Measurements from ENCODE around the gene GXYLT2.
"Not testable (repeated sequence)": the region's sequence is repeated elsewhere in the genome, so short reads cannot be mapped to it uniquely, and the experiment has no call there.

Gene GXYLT2

DNA sequence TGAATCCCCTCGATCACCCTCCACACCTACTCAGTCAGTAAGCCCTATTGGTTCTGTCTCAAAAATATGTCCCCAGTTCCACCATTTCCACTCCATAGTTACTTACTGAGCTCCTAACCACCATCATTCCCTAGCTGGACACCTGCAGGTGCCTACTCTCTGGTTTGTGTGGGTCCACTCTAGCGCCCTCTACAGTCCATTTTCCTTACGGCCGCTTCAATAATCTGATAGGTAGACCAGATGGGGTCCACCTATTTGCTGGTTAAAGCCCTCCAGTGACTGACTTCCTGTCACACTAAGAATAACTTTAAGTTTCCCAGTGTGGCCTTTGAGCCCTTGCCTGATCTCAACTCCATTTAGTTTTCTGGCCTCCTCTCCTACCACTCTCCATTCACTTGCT is 5.0 kb downstream of the GXYLT2 start:
- DNase-seq = peak in 1 of 2 experiments; percentile 12

DNA sequence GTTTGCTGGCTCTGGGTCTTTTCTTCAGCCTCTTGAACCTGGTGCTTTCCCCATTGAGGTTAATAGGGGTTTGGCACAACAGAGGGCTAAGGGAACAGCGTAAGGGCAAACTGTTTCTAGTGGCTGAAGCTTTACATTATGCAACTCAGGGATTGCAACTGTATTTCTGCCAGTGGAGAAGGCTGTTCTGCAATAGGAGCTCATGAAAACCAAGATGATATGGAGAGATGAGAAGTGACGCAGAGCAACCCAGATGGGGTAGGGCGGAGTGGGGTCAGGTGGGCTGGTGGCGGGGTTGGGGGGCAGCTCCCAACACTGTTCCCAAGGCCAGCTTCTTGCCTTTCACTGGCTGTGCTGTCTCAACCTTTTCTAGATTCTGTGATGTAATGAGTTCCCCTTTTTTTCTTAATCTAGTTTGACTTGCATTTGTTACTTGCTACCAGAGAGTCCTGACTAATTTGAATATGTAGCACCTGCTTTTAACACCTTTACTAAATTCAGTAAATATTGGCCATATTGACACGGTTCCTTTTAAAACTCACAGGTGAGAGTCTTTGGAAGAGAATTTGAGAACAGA is 7.2 kb downstream of the GXYLT2 start:
- no peak for DNase-seq

DNA sequence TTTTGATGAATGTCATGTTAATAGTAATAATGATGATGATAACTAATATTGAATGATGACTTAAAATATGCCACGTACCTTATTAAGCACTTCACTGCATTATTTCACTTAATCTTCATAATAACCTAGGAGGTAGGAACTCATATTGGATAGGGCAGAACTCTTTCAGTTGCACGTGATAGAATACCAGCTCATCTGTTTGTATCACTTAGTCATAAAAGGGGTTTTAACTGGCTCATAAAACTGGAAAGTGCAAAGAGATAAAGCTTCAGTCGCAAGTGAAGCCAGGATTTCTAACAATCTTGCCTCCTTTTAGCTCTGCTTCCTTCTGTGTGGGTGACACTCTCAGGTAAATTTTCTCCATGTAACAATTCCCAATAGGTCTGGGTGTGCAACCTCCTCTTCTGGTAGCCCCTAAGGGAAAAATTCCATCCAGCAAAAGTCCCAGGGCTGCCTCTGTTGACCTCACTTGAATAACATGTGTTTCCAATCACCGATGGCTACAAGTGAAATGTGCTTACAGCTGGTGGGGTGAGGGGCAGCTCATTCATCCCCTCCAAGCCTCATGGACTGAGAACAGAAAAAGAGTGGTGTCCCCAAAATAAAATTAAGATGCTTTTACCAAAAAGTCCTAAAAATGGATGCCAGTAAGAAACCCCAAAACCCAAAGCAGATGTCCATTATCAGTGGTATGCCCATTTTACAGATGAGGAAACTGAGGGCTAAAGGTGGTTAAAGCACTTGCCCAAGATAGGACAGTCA is 9.3 kb downstream of the GXYLT2 start:
- DNase-seq = no peak

DNA sequence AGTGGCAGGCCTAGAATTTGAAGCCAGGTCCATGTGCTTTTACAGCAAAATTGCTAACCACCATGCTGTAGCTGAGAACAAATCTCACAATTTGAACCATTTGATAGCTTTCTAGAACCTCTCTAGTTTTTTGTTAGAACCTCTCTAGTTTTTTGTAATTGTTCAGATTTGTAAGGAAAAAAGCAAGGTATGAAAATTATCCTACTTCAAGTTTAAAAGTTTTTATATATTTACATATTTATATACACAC is 9.8 kb downstream of the GXYLT2 start:
- no peak for DNase-seq

DNA sequence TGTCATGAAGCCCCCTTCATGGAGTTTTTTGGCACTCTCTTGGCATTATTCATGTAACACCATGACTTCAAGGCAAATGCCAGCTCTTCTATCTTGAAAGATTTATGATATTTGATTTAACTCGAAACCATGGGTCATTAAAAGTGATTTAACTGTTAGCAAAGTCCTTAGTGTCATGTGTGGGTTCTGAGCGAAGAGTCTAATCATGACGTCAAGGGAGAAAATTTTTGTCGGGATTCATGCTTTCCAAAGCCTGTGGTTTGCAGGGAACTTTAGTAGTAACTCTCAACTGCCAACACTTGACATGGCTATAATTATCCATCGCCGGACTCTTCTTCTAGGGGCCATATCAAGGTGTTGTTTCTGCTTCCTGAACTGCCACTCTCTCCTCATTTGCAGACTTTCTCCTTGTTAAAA is 11.5 kb downstream of the GXYLT2 start:
- no peak for DNase-seq

DNA sequence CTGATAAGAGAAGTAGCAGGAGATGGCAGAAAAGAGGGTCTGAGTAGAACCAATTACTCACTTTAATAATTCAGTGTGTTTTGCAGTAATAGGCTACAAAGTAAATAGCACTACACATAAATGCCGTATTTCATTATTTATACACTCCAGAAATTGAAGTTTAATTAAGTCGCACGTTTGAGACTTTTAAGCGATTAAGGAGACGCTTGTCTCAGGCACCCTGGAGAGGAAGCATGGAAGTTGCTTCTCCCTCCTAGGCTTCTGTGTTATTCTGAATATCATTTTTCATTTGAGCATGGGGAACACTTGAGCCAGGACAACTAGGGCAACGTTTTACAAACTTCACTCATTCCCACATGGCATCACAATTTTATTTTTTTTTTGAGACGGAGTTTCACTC is 12.2 kb downstream of the GXYLT2 start:
- DNase-seq = no peak

DNA sequence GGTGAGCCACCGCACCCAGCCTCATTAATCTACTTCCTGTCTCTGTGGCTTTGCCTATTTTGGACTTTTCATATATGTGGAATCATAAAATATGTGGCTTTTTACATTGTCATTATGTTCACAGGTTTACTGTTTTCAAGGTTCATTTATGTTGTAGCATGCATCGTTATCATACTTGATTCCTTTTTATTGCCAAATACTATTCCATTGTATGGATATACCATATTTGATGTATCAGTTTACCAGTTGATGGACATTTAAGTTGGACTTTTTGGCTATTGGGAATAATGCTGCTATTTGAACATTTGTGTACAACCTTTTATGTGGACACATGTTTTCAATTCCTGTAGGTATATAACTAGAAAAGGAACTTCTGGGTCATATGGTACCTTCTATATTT is 14.0 kb downstream of the GXYLT2 start:
- DNase-seq = no peak

DNA sequence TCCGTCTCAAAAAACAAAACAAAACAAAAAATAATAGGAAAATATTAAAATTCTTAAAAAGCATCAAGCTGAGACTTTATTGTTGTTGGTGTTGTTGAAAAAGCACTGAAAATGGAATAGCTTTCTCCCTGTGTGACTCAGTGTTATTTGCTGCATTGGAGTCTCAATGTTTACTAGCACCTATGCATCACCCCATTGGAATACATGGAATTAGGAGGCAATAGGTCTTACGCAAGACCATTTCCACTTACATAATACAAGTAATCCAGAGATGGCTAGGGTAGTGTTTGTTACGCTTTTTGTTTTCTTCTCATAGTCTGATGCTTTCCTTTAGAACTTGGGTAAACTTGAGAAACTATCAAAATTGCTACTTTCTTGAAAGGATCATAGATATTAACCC is 15.2 kb downstream of the GXYLT2 start:
- no peak for DNase-seq

DNA sequence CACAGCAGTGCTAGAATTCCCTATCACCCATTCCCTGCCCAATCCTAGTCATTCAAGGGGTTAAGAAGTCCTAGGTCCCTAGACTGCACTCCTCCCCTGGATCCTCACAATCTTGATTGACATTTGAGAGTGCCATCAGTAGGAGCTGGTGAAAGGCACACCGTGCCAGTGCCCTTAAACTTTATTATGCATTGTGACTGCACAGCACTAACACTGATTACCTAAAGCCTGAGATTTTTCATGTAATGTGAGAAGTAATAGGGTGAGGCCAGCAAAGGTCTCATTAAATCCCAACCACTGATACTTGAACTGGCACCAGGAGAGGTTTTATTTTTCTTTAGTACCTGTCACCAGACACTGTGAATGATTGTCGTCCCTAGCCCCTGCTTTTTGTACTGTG is 16.3 kb downstream of the GXYLT2 start:
- DNase-seq = no peak

DNA sequence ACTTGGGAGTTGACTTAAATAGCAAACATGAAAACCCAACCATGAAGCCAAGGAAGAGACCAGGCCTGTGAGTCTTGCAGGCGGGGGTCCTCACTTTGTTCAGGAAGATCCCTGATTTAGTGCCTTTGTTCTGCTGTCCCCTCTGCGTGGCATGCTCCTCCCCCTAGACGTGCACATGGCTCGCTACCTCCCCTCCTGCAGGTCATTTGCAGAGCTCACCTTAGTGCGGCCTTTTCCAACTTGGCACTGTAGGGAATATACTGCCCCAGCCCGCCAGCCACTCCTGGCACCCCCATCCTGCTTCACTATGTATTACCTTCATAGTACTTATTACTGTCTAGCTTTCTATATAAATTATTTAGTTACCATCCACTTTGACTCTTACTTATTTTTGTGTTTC is 18.3 kb downstream of the GXYLT2 start:
- no peak for DNase-seq

DNA sequence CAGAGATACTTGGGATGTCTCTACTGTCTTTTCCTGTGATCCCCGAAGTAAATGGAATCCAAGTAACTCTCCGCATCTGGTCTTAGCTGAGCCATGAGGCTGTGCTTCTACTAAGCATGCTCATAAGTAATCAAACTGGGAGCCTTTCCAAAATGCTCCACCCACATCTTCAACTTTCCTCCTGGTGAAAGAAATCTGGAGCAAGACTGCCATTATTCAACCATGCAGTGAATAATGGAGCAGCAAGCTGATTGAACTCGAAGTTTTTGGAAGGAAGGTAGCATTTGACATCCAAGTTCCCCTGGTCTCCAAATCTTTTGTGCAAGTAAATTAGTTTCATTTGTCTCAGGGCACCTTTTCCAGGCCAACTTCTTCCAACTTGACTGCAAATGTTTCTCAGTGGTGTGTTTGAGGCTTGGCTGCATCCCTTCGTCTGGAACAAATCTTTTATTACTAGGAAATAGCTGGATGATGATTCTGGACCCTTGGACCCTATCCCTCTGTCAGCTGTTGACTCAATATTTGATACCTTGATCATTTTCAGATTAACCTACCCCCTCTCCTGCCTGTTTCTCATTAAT is 19.4 kb downstream of the GXYLT2 start:
- no peak for DNase-seq

DNA sequence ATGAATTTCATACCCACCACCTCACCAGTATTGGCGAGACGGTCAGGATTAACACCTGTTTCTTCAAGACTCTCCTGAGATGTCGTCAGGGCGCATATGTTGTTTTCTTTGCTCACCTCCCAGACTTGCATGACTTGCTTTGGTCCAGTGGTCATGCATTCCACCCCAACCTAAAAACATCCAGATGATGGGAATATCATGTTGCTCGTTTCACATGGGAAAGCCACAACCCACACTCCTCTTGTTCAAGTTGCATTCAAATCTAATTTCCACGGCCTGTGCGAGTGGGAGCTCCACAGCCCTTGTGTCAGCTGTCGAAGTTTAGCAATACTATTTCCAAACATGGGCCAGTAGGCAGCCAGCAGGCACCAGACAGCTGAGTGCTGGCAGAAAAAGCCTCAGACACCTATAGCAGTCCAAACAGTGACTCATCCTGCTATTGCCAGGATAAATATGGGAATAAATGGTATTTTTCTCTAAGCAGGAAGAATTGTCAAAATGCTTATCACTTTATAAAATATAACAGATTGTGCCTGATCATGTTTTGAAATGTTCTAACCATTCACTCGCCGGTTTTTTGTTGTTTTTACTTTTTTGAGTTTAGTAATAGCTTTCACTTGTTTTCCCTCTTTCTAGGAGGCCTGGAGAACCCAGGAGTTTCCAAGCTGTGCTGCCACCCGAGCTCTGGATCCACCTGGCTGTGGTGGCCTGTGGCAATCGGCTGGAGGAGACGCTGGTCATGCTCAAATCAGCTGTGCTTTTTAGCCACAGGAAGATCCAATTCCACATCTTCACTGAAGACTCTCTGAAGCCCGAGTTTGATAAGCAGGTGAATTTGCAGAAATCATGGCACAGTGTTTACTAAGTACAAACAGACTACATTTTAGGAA is 20.1 kb downstream of the GXYLT2 start:
- no peak for DNase-seq

DNA sequence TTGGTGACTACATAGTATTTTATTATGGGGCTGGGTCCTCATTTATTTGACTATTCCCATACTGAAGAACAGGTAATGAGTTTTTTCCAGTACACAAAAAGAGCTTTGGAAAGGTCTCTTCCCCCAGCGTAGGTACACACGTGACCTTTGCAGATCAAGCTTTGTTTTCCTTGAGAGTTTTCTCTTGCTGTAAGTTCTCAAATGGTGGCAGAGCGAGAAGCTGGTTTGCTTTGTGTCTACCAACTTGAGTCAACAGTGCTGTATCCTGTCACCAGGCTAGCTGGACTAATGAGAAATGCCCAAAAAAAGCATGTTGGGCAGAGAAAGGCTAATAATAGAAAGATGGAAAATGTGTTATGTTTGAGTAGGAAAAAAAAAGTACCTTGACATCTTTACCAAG is 21.7 kb downstream of the GXYLT2 start:
- no peak for DNase-seq

DNA sequence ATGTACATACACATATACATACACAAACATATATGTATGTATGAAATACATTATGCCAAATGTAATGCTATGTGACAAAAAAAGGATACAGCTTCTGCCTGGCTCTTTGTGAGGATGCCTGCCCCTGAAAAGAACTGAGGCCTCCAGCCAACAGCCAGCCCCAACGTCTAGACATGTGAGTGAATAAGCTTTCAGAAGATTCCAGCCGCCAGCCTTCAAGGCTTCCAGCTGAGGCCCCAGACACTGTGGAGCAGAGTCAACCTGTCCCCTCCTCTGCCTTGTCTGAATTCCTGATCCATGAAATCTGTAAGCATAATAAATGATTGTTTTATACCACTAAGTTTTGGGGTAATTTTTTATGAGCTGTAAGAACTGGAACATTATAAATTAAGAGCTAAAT is 24.7 kb downstream of the GXYLT2 start:
- no peak for DNase-seq

DNA sequence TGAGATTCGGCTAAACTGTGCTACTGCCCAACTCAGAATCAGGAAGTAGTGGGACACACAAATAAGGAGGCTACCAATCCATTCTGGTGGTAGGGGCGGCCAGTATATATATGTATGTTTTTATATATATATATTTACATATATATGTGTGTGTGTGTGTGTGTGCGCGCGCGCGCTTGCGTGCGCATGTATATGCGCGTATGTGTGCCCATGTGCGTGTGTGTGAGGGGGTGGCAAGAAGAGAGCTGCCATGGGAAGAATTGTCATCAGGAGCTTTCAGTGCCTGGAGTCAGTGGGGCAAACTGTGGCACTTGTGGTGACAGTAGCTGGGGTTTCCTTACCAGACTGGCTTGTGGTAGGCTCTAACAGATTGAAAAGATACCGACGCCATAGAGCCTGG is 26.5 kb downstream of the GXYLT2 start:
- DNase-seq = no peak

DNA sequence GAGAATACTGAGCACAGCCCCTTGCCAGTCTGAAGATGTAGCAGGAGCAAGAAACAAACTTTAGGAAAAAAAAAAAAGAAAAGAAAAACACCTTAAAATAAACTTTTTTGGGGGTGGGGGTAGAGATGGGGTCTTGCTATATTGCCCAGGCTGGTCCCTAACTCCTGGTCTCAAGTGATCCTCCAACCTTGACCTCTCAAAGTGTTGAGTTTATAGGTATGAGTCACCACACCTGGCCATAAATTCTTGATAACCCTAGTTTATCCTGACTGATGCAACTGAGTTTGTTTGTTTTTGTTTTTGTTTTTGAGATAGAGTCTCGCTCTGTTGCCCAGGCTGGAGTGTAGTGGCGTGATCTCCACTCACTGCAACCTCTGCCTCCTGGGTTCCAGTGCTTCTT is 28.4 kb downstream of the GXYLT2 start:
- DNase-seq = no peak

DNA sequence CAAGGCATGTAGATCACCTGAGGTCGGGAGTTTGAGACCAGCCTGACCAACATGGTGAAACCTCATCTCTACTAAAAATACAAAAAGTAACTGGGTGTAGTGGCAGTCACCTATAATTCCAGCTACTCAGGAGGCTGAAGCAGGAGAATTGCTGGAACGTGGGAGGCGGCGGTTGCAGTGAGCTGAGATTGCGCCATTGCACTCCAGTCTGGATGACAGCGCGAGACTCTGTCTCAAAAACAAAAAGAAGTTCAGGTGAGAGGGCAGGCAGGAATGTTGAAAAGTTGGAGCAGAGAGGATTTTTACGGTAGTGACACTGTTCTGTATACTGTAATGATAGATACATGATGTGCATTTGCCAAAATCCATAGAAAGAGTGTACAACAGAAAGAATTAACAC is 31.7 kb downstream of the GXYLT2 start:
- no peak for DNase-seq

DNA sequence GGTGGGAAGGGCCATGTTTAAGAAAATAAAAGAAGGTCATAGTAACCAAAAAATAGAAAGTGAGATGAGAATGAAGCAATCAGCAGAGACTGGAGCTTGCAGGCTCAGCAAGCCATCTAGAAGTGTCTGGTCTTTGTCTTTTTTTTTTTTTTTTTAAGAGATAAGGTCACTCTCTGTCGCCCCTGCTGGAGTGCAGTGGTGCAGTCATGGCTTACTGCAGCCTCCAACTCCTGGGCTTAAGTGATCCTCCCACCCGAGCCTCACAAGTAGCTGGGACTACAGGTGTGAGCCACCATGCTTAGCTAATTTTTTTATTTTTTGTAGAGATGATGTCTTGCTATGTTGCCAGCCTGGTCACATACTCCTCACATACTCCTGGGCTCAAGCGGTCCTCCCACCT is 36.2 kb downstream of the GXYLT2 start:
- DNase-seq = peak in 1 of 2 experiments; percentile 6

DNA sequence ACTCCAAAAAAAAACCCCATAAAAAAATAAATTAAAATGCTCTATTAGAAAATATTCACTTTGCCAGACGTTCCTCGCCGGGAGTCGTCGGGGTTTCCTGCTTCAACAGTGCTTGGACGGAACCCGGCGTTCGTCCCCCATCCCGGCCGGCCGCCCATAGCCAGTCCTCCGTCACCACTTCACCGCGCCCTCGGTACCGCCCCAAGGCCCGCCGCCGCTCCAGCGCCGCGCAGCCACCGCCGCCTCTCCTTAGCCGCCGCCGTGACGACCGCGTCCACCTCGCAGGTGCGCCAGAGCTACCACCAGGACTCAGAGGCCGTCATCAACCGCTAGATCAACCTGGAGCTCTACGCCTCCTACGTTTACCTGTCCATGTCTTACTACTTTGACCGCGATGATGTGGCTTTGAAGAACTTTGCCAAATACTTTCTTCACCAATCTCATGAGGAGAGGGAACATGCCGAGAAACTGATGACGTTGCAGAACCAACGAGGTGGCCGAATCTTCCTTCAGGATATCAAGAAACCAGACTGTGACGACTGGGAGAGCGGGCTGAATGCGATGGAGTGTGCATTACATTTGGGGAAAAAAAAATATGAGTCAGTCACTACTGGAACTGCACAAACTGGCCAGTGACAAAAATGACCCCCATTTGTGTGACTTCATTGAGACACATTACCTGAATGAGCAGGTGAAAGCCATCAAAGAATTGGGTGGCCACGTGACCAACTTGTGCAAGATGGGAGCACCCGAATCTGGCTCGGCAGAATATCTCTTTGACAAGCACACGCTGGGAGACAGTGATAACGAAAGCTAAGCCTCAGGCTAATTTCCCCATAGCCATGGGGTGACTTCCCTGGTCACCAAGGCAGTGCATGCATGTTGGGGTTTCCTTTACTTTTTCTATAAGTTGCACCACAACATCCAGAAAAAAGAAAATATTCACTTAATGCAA is 41.2 kb downstream of the GXYLT2 start:
- DNase-seq = not testable (repeated sequence)

DNA sequence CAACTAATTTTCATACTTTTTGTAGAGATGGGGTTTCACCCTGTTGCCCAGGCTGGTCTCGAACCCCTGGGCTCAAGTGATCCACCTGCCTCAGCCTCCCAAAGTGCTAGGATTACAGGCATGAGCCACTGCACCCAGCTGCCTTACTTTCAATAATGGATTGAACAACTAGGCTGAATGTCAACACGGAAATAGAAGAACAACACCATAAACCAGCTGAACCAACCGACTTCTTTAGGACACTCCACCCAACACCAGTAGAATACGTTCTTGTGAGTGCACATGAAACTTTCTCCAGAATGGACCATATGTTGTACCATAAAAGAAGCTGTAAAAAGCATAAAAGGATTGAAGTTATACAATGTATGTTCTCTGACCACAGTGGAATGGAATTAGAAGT is 42.9 kb downstream of the GXYLT2 start:
- DNase-seq = no peak

DNA sequence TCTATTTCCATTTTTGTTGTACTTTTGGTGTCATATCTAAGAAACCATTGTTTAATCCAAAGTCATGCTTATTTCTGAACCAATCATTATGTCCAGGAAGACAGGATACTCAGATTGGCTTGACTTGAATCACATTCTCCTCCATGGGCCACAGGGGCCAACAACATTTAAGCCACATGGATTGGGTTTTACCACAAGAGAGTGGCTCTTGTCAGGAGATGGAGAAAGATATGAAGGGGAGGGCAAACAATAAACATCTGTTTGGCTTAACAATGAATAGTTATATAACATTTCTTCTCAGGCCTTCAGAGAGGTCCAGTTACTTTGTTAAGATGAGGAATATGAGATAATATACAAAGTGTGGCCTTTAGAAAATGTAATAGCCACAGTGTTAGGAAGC is 44.6 kb downstream of the GXYLT2 start:
- no peak for DNase-seq

DNA sequence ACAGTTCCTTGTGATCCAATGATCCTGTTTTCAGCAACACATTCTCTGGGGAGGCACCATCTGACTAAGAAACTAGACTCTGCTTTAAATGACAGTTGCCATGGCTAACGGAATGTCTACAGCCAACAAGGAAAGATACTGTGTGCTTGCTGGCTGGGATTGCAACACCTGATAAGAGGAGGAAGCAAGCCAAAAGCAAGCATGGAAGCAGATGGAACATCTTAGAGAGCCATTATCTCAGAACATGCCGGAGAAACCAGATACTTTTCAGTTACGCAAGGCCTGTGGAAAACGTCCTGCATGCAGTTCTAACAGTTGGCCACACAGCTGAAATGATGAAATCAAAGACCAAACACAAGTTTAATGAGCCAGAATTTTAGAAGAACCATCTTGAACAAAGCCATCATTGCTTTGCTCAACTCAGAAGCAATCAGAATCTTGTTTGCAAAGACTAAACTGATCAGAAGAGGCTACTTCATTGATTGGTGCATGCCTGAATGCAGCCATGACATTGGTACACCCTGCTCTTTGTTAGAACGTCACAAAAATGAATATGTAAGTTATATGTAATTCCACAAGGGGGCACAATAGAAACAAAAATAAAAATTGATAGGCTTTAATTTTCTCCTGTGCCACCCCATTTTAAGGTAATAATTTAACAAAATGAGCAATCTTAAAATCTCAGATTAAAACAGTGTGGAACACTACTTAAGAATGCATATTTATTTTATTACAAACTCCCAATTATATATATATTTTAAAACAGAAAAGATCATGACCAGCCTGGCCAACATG is 50.8 kb downstream of the GXYLT2 start:
- DNase-seq = no peak

Measured in activated CD4-positive, alpha-beta T cell treated with anti-CD3 and anti-CD28 coated beads, Interleukin-2, amount 50 U/mL, for 48 hours (primary cell).